Measurements from ENCODE around the gene HNRNPC. TPM values are rescaled to one million over a fixed set of nuclear protein-coding genes. Genes with fewer than 3 reads are reported as not detected.

Gene HNRNPC
- polyA plus RNA-seq, 1 donor (not counting 4 experiments of a cell fraction or from before 2014, with no cell fraction given): 871 TPM

- dilution Hi-C loops (cut with MboI; ENCODE audit: extremely low pct_ligation_motif_present, low sequenced_read_pairs): no loop called here
- H3K9ac ChIP-seq (ENCODE audit: control insufficient read depth, extremely low read depth, insufficient read depth, low read length): no peak overlapping the region
- no peak overlapping the region for H3K4me2 ChIP-seq (ENCODE audit: control insufficient read depth, extremely low read depth, insufficient read depth, low read depth, low read length)
- peaks cover 95% of the 10 kb centered on the region for H3K79me2 ChIP-seq (ENCODE audit: control insufficient read depth, insufficient read depth, low read length)
- DNase-seq (ENCODE audit: low read depth, low spot score): no peak
- no peaks in the 10 kb centered on the region for H3K27me3 ChIP-seq (ENCODE audit: control insufficient read depth, extremely low read depth, insufficient read depth, low read length)
- H3K27ac ChIP-seq (ENCODE audit: control insufficient read depth, insufficient read depth, low read length): no peak overlapping the region
- H3K4me3 ChIP-seq (ENCODE audit: control insufficient read depth in 2 of 3, extremely low read depth in 1 of 3, insufficient read depth in 2 of 3, low read depth in 1 of 3, low read length in 3 of 3): no peak overlapping the region
- no peak overlapping the region for H2AFZ ChIP-seq (ENCODE audit: control insufficient read depth, low read length)
- peaks cover 38% of the 10 kb centered on the region for H3K4me1 ChIP-seq (ENCODE audit: control insufficient read depth, extremely low read depth, insufficient read depth, low read length)
- peaks cover 5% of the 10 kb centered on the region for H3K9me1 ChIP-seq (ENCODE audit: control insufficient read depth, extremely low read depth, insufficient read depth, low read length)
- no peak for TF ChIP-seq CTCF (optimal IDR thresholded peaks at IDR 0.05 in 1 of 3, IDR thresholded peaks at IDR 0.05 in 1 of 3, conservative IDR thresholded peaks at IDR 0.05 in 1 of 3; ENCODE audit: extremely low read depth in 1 of 3, insufficient read depth in 2 of 3, low read length in 3 of 3)
- TF ChIP-seq EZH2 (IDR thresholded peaks at IDR 0.05; ENCODE audit: low read length): no peak
- H3K36me3 ChIP-seq (ENCODE audit: control insufficient read depth in 2 of 2, extremely low read depth in 1 of 2, insufficient read depth in 2 of 2, low read length in 2 of 2): peaks cover 20 to 43% of the 10 kb centered on the region in 2 experiments
- no peaks in the 10 kb centered on the region for H3K9me3 ChIP-seq (ENCODE audit: control insufficient read depth, low read depth, low read length)
- H4K20me1 ChIP-seq (ENCODE audit: control insufficient read depth, extremely low read depth, insufficient read depth, low read length): peaks cover 69% of the 10 kb centered on the region
- no peak for FAIRE-seq
These were observed 48.3 kb downstream of the HNRNPC start for GRCh38 chr14:21220874-21221477.

GRCh38 chr14:21219561-21220111, 49.6 kb downstream of the HNRNPC start:
- Histone ChIP-seq H3K4me1 (ENCODE audit: control insufficient read depth, extremely low read depth, insufficient read depth, low read length) (peaks cover 41% of the 10 kb centered on the region), H3K27me3 (ENCODE audit: control insufficient read depth, extremely low read depth, insufficient read depth, low read length) (no peaks in the 10 kb centered on the region), H3K9me3 (ENCODE audit: control insufficient read depth, low read depth, low read length) (no peaks in the 10 kb centered on the region), H3K36me3 (ENCODE audit: control insufficient read depth in 2 of 2, extremely low read depth in 1 of 2, insufficient read depth in 2 of 2, low read length in 2 of 2) (peaks cover 21 to 44% of the 10 kb centered on the region in 2 experiments), H3K4me2 (ENCODE audit: control insufficient read depth, extremely low read depth, insufficient read depth, low read depth, low read length) (no peak overlapping the region), H3K9me1 (ENCODE audit: control insufficient read depth, extremely low read depth, insufficient read depth, low read length) (peaks cover 5% of the 10 kb centered on the region), H2AFZ (ENCODE audit: control insufficient read depth, low read length) (no peak overlapping the region), H3K9ac (ENCODE audit: control insufficient read depth, extremely low read depth, insufficient read depth, low read length) (no peak overlapping the region), H4K20me1 (ENCODE audit: control insufficient read depth, extremely low read depth, insufficient read depth, low read length) (peaks cover 72% of the 10 kb centered on the region), H3K27ac (ENCODE audit: control insufficient read depth, insufficient read depth, low read length) (no peak overlapping the region), H3K79me2 (ENCODE audit: control insufficient read depth, insufficient read depth, low read length) (peaks cover 95% of the 10 kb centered on the region), H3K4me3 (ENCODE audit: control insufficient read depth in 2 of 3, extremely low read depth in 1 of 3, insufficient read depth in 2 of 3, low read depth in 1 of 3, low read length in 3 of 3) (no peak overlapping the region)
- TF ChIP-seq CTCF (optimal IDR thresholded peaks at IDR 0.05 in 1 of 3, IDR thresholded peaks at IDR 0.05 in 1 of 3, conservative IDR thresholded peaks at IDR 0.05 in 1 of 3; ENCODE audit: extremely low read depth in 1 of 3, insufficient read depth in 2 of 3, low read length in 3 of 3) (no peak), EZH2 (IDR thresholded peaks at IDR 0.05; ENCODE audit: low read length) (no peak)
- DNase-seq (ENCODE audit: low read depth, low spot score) (no peak), FAIRE-seq (peak; percentile 36)
- dilution Hi-C loops (cut with MboI; ENCODE audit: extremely low pct_ligation_motif_present, low sequenced_read_pairs): no loop called here
